Hepatocyte (in vitro differentiated cells): Measurements from ENCODE around the gene THEMIS2. TPM values are rescaled to one million over a fixed set of nuclear protein-coding genes. Genes with fewer than 3 reads are reported as not detected.

Source experiments
- DNase-seq: peaks from one replicate; pipeline ENCODE4 v3.0.0-alpha.2; 2016; ENCODE audit warnings: low spot score
- H2AFZ ChIP-seq: fragments of 200-600 bp; sonication (generic); 2 replicates; pipeline ENCODE4 v1.6.0; 2016; ENCODE audit warnings: antibody characterized with exemption, mild to moderate bottlenecking
- H3K27ac ChIP-seq: fragments of 200-600 bp; sonication (generic); 2 replicates; pipeline ENCODE4 v1.5.1; 2016; ENCODE audit warnings: mild to moderate bottlenecking
- H3K27me3 ChIP-seq: fragments of 200-600 bp; sonication (generic); 2 replicates; pipeline ENCODE4 v1.6.1; 2016
- H3K36me3 ChIP-seq: fragments of 200-600 bp; sonication (generic); replicated peaks from 2 replicates; pipeline ENCODE4 v1.5.1; 2016; ENCODE audit warnings: low read depth; ENCODE audit not compliant: insufficient read depth
- H3K4me1 ChIP-seq: fragments of 200-600 bp; sonication (generic); 2 replicates; pipeline ENCODE4 v1.5.1; 2016; ENCODE audit warnings: mild to moderate bottlenecking, moderate library complexity; ENCODE audit not compliant: insufficient read depth
- H3K4me2 ChIP-seq: fragments of 200-600 bp; sonication (generic); 2 replicates; pipeline ENCODE4 v1.6.0; 2016
- H3K4me3 ChIP-seq: fragments of 200-600 bp; sonication (generic); 2 replicates; pipeline ENCODE4 v1.5.1; 2016; ENCODE audit warnings: mild to moderate bottlenecking
- H3K79me2 ChIP-seq: fragments of 200-600 bp; sonication (generic); 2 replicates; pipeline ENCODE4 v1.6.0; 2017; ENCODE audit warnings: mild to moderate bottlenecking
- H3K9me2 ChIP-seq: fragments of 200-600 bp; sonication (generic); replicated peaks from 2 replicates; pipeline ENCODE4 v1.6.0; 2017; ENCODE audit warnings: mild to moderate bottlenecking; ENCODE audit not compliant: insufficient read depth
- H3K9me3 ChIP-seq: fragments of 200-600 bp; sonication (generic); 2 replicates; pipeline ENCODE4 v1.5.1; 2016; ENCODE audit warnings: low read depth, mild to moderate bottlenecking
- H4K20me1 ChIP-seq: fragments of 200-600 bp; sonication (generic); 2 replicates; pipeline ENCODE4 v1.6.0; 2016; ENCODE audit warnings: mild to moderate bottlenecking; ENCODE audit not compliant: insufficient read depth, poor library complexity, severe bottlenecking
- EZH2 ChIP-seq: fragments of 200-600 bp; sonication (generic); IDR thresholded peaks from 2 replicates; pipeline ENCODE4 v1.6.1; 2016; ENCODE audit warnings: antibody characterized with exemption, mild to moderate bottlenecking, borderline replicate concordance
- EZH2phosphoT487 ChIP-seq: fragments of 200-600 bp; sonication (generic); IDR thresholded peaks from one replicate; pipeline ENCODE4 v1.6.1; 2018; ENCODE audit warnings: antibody characterized with exemption, mild to moderate bottlenecking, low read depth, moderate library complexity; ENCODE audit not compliant: unreplicated experiment, severe bottlenecking
- WGBS: methylation state at CpG from one replicate; pipeline ENCODE4 v1.1.6; 2016; ENCODE audit warnings: low lambda C conversion rate; ENCODE audit errors: missing lambda C conversion rate; 5-methylcytosine and 5-hydroxymethylcytosine counted together
- polyA plus RNA-seq: library from polyadenylated mRNA; unstranded; fragments of >200 nt; fragmentation: Nextera tagmentation; extraction: Ambion mirVana; gene quantifications from 2 replicates; pipeline ENCODE4 v1.2.1, GENCODE V29; 2016
- total RNA-seq: library from RNA; depleted of rRNA; stranded (reverse); fragments of >200 nt; gene quantifications from 2 replicates; pipeline ENCODE4 v1.2.3, GENCODE V29; 2014
- TF ChIP-seq, protein P1 (sequence below): fragments of 200-600 bp; sonication (generic); IDR thresholded peaks from 2 replicates; pipeline ENCODE4 v1.5.1; 2016; ENCODE audit warnings: antibody characterized with exemption, mild to moderate bottlenecking; ENCODE audit not compliant: poor library complexity

THEMIS2 gene
- total and polyA plus RNA-seq, 2 experiments from 2014 or later: 1.2 TPM; not detected in 1

- no peaks in the 10 kb centered on the region for H3K27me3 ChIP-seq
- 95% methylated on average over 8 of the region's 8 CpGs for WGBS
- H3K27ac ChIP-seq: no peak overlapping the region
- no peaks in the 10 kb centered on the region for H3K36me3 ChIP-seq
- DNase-seq: no peak
- H3K4me1 ChIP-seq: no peaks in the 10 kb centered on the region
- TF ChIP-seq EZH2phosphoT487 (no peak), EZH2 (no peak)
- TF ChIP-seq, protein P1, sequence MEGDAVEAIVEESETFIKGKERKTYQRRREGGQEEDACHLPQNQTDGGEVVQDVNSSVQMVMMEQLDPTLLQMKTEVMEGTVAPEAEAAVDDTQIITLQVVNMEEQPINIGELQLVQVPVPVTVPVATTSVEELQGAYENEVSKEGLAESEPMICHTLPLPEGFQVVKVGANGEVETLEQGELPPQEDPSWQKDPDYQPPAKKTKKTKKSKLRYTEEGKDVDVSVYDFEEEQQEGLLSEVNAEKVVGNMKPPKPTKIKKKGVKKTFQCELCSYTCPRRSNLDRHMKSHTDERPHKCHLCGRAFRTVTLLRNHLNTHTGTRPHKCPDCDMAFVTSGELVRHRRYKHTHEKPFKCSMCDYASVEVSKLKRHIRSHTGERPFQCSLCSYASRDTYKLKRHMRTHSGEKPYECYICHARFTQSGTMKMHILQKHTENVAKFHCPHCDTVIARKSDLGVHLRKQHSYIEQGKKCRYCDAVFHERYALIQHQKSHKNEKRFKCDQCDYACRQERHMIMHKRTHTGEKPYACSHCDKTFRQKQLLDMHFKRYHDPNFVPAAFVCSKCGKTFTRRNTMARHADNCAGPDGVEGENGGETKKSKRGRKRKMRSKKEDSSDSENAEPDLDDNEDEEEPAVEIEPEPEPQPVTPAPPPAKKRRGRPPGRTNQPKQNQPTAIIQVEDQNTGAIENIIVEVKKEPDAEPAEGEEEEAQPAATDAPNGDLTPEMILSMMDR: no peak
- H3K4me2 ChIP-seq: no peak overlapping the region
- no peaks in the 10 kb centered on the region for H3K79me2 ChIP-seq
- no peaks in the 10 kb centered on the region for H3K9me2 ChIP-seq
- H3K4me3 ChIP-seq: no peak overlapping the region
- H3K9me3 ChIP-seq: no peaks in the 10 kb centered on the region
- no peaks in the 10 kb centered on the region for H4K20me1 ChIP-seq
- H2AFZ ChIP-seq: no peak overlapping the region
Observed at GRCh38 chr1:27885114-27885528, 12.8 kb downstream of the THEMIS2 start.

DNA sequence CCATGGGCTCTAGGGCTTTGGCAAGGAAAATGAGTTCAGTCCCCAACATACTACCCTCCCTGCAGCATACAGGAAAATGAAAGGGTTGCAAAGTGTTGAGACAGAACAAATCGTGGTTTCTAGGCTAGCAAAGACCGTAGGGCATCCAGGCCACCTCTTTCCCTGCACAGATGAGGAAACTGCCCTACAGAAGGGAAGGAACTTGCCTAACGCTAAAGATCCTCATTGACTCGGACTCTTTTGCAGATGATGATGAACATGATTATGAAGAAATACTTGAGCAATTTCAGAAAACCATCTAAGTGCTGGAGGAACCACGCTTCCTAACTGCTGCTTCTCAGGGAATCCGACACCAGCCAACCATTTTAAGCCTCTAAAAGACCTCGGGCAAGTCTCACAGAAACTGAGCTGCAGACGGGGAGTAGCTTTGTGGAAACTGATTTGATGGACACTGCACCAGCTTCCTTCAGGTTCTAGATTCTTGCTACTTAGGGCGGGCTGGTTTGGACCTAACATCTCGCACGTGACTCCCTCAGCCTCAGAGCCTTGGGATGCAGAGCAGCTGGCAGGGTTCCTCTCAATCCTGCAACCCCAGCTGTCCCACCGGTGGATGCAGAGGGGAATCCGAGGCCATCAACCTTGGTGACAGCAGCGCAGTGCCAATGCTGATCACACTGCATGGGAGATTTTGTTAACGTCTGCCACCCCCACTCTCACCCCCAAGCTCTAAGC lies 13.4 kb downstream of the THEMIS2 start:
- no peak overlapping the region for H3K27ac ChIP-seq
- no peaks in the 10 kb centered on the region for H3K9me2 ChIP-seq
- H3K4me3 ChIP-seq: no peak overlapping the region
- no peaks in the 10 kb centered on the region for H3K27me3 ChIP-seq
- TF ChIP-seq, protein P1: no peak
- TF ChIP-seq EZH2phosphoT487: no peak
- TF ChIP-seq EZH2: no peak
- H3K9me3 ChIP-seq: no peaks in the 10 kb centered on the region
- no peak overlapping the region for H2AFZ ChIP-seq
- no peaks in the 10 kb centered on the region for H3K4me1 ChIP-seq
- no peaks in the 10 kb centered on the region for H4K20me1 ChIP-seq
- H3K4me2 ChIP-seq: no peak overlapping the region
- H3K36me3 ChIP-seq: no peaks in the 10 kb centered on the region
- no peaks in the 10 kb centered on the region for H3K79me2 ChIP-seq
- 91% methylated on average over 15 of the region's 15 CpGs for WGBS
- no peak for DNase-seq

DNA sequence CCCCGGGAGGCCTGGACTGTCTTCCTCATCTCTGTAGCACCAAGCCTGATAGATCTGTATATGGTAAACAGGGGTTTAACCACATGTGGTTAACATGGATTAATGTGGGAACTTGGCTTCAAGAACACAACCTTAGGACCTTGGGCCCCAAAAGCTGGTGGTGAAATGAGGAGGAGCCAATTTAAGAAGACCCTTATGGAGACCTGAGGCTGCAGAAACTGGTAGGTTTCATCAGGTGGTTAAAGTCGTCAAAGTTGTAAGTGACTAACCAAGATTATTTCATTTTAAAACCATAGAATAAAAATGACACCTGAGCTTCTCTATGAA lies 14.0 kb downstream of the THEMIS2 start:
- no peaks in the 10 kb centered on the region for H4K20me1 ChIP-seq
- no peak overlapping the region for H3K4me2 ChIP-seq
- H3K36me3 ChIP-seq: no peaks in the 10 kb centered on the region
- no peak for DNase-seq
- no peaks in the 10 kb centered on the region for H3K27me3 ChIP-seq
- H3K79me2 ChIP-seq: no peaks in the 10 kb centered on the region
- 98% methylated on average over 2 of the region's 2 CpGs for WGBS
- no peaks in the 10 kb centered on the region for H3K9me3 ChIP-seq
- no peak overlapping the region for H3K4me3 ChIP-seq
- no peak overlapping the region for H2AFZ ChIP-seq
- no peaks in the 10 kb centered on the region for H3K9me2 ChIP-seq
- no peaks in the 10 kb centered on the region for H3K4me1 ChIP-seq
- TF ChIP-seq, protein P1: no peak
- TF ChIP-seq EZH2phosphoT487 (no peak), EZH2 (no peak)
- H3K27ac ChIP-seq: no peak overlapping the region

GRCh38 chr1:27886744-27887143 lies 14.4 kb downstream of the THEMIS2 start:
- Histone ChIP-seq H2AFZ (no peak overlapping the region), H3K4me3 (no peak overlapping the region), H3K79me2 (no peaks in the 10 kb centered on the region), H3K4me1 (no peaks in the 10 kb centered on the region), H4K20me1 (no peaks in the 10 kb centered on the region), H3K9me3 (no peaks in the 10 kb centered on the region), H3K9me2 (no peaks in the 10 kb centered on the region), H3K27me3 (no peaks in the 10 kb centered on the region), H3K4me2 (no peak overlapping the region), H3K36me3 (no peaks in the 10 kb centered on the region), H3K27ac (no peak overlapping the region)
- DNase-seq: no peak
- TF ChIP-seq, protein P1: no peak
- no peak for TF ChIP-seq EZH2phosphoT487
- TF ChIP-seq EZH2: no peak
- WGBS: 92% methylated on average over 3 of the region's 3 CpGs
